Prostate gland (tissue), 2 donors: ENCODE data around the gene PADI6. TPM values are rescaled to one million over a fixed set of nuclear protein-coding genes. Genes with fewer than 3 reads are reported as not detected.

Experiments used
- DNase-seq: peaks from one replicate; pipeline ENCODE4 v3.0.0-alpha.2; 2019; ENCODE audit warnings: low spot score
- H3K27ac ChIP-seq, 2 donors: fragments of 200-600 bp; sonication (generic); 2 replicates each; pipeline ENCODE4 v1.5.1; 2017 to 2019
- H3K27me3 ChIP-seq: fragments of 200-600 bp; sonication (generic); replicated peaks from 2 replicates; pipeline ENCODE4 v1.5.1; 2019; ENCODE audit not compliant: insufficient read depth
- H3K36me3 ChIP-seq, 2 donors: fragments of 200-600 bp; sonication (generic); 1 replicate in 1 of 2; 2 replicates in 1 of 2; pipeline versions ENCODE4 v1.5.1 to v1.8.1; 2017 to 2019
- H3K4me1 ChIP-seq: fragments of 200-600 bp; sonication (generic); replicated peaks from 2 replicates; pipeline ENCODE4 v1.5.1; 2019
- H3K4me3 ChIP-seq, 2 donors: fragments of 200-600 bp; sonication (generic); 2 replicates each; pipeline ENCODE4 v1.5.1; 2017 to 2019
- H3K9me3 ChIP-seq: fragments of 200-600 bp; sonication (generic); 2 replicates; pipeline ENCODE4 v1.5.1; 2017
- POLR2A ChIP-seq: fragments of 450-650 bp; IDR thresholded peaks from one replicate; pipeline ENCODE4 v1.6.1; 2016; ENCODE audit warnings: antibody characterized with exemption, mild to moderate bottlenecking
- POLR2AphosphoS5 ChIP-seq: sonication (generic); formaldehyde crosslinking; IDR thresholded peaks from one replicate; pipeline ENCODE4 v1.6.1; 2017; ENCODE audit warnings: antibody characterized with exemption
- WGBS: methylation state at CpG from one replicate; pipeline ENCODE4 v1.1.5; 2018; 5-methylcytosine and 5-hydroxymethylcytosine counted together
- intact Hi-C: fragments of 100-400 bp; cut with DNase I; formaldehyde crosslinking; loops from one replicate; pipeline ENCODE4 v1.14.2; 2022
- total RNA-seq, 2 donors: library from RNA; depleted of rRNA; stranded (reverse); fragments of >200 nt; gene quantifications; one replicate each; pipeline ENCODE4 v1.1.0, GENCODE V29; 2016
- TF ChIP-seq, protein P1 (sequence below), 4 experiments: fragments of 200-600 bp in 2 of 4; fragments of 450-650 bp in 2 of 4; sonication (generic) in 2 of 4; IDR thresholded peaks; 1 replicate in 3 of 4; 2 replicates in 1 of 4; pipeline ENCODE4 v1.5.1; 2016 to 2019; ENCODE audit warnings: antibody characterized with exemption in 4 of 4, mild to moderate bottlenecking in 2 of 4, moderate library complexity in 2 of 4

Gene PADI6
- total RNA-seq, 2 donors from 2014 or later = not detected

DNA sequence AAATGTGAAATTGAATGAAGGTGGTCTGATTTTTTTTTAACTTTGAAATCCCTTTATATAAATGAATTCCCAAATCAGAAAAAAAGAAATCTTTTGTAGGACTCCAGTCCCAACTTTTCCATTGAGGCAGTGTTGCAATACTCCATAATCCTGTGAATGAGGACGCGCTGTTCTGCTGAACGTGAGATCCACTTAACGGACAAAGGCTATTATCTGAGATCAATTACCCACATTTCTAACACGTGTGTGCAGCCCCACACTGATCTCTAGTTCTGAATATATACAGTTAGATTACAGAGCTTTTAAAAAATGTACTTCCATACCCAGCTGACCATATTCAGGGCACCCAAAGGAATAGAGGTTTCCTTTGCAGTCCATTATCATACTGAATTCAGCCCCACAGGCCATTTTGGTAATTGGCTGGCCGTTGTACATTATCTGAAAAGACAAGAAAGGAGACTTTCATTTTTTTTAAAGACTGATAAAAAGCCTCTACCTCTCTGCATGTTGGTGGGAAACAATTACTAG lies 48.5 kb downstream of the PADI6 start:
- WGBS = 75% methylated on average over 6 of the region's 6 CpGs
- Histone ChIP-seq H3K27ac (no peak overlapping the region), H3K4me1 (no peaks in the 10 kb centered on the region), H3K27me3 (no peaks in the 10 kb centered on the region), H3K4me3 (no peak overlapping the region), H3K9me3 (no peaks in the 10 kb centered on the region), H3K36me3 (peaks cover 4 to 6% of the 10 kb centered on the region in 2 donors)
- TF ChIP-seq, protein P1, sequence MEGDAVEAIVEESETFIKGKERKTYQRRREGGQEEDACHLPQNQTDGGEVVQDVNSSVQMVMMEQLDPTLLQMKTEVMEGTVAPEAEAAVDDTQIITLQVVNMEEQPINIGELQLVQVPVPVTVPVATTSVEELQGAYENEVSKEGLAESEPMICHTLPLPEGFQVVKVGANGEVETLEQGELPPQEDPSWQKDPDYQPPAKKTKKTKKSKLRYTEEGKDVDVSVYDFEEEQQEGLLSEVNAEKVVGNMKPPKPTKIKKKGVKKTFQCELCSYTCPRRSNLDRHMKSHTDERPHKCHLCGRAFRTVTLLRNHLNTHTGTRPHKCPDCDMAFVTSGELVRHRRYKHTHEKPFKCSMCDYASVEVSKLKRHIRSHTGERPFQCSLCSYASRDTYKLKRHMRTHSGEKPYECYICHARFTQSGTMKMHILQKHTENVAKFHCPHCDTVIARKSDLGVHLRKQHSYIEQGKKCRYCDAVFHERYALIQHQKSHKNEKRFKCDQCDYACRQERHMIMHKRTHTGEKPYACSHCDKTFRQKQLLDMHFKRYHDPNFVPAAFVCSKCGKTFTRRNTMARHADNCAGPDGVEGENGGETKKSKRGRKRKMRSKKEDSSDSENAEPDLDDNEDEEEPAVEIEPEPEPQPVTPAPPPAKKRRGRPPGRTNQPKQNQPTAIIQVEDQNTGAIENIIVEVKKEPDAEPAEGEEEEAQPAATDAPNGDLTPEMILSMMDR (IDR thresholded peaks at IDR 0.05) = no peak
- no peak for TF ChIP-seq POLR2A
- TF ChIP-seq POLR2AphosphoS5 = no peak
- intact Hi-C loops = loop anchor here (10.0 kb wide), 1 partner anchor 194 kb away; no protein-coding TSS in a partner anchor
- no peak for DNase-seq

DNA sequence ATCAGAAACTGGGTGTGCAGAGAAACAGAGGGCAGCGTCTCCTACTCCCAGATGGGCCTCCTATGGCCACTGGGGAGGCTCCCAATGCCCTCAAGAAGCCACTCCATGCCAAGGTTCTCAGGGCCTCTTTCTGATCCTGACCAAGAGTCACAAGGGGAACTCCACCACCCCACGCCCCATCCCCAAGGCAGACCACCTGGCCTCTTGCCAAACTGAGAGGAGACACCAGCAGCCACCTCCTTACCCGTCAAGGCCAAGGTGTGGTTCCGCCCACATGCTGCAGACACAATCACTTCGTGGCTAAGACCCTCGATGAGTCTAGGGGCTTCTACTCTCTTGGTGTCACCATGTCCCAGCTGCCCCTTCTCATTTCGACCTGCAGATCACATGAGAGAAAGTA lies 50.5 kb downstream of the PADI6 start:
- Histone ChIP-seq H3K27me3 (no peaks in the 10 kb centered on the region), H3K36me3 (peaks cover 0 to 6% of the 10 kb centered on the region in 2 donors), H3K4me1 (no peaks in the 10 kb centered on the region), H3K9me3 (no peaks in the 10 kb centered on the region), H3K27ac (no peak overlapping the region), H3K4me3 (no peak overlapping the region)
- intact Hi-C loops = loop anchor here (10.0 kb wide), 1 partner anchor 192 kb away; no protein-coding TSS in a partner anchor
- no peak for DNase-seq
- TF ChIP-seq, protein P1 (IDR thresholded peaks at IDR 0.05) = no peak
- no peak for TF ChIP-seq POLR2AphosphoS5
- WGBS = 67% methylated on average over 7 of the region's 7 CpGs

DNA sequence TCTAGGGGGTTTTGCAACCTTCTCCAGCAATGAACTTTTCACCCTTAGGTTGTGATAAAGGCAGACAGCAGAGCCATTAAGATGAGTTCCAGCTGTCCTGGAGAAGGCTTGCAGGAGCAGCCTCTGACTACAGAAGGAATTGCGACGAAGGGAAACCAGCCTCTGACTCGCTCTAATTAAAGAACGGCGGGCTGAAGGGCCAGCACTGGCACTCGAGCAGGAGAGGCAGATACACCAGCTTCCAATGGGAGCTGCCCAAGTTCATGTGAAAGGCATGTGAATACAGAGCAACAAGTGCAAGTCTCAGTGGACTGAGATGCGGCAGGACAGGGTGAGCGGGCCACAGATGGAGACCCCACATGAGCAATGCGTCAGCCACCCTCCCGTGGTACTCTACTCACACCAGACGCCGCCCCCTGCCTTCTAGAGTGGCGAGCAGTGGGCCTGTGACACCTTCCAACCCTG lies 51.8 kb downstream of the PADI6 start:
- no peak overlapping the region for H3K4me3 ChIP-seq
- peaks cover 0 to 6% of the 10 kb centered on the region in 2 donors for H3K36me3 ChIP-seq
- peak overlapping the region; percentile 47 to 50 for H3K27ac ChIP-seq
- peaks cover 10% of the 10 kb centered on the region for H3K4me1 ChIP-seq
- H3K27me3 ChIP-seq = no peaks in the 10 kb centered on the region
- WGBS = 53% methylated on average over 13 of the region's 13 CpGs
- intact Hi-C loops = loop anchor here (2.0 to 10.0 kb wide), 2 partner anchors 15 to 191 kb away; partner anchors contain the start of gene RCC2
- TF ChIP-seq, protein P1 (IDR thresholded peaks at IDR 0.05) = no peak
- TF ChIP-seq POLR2AphosphoS5 (no peak), POLR2A (no peak)
- no peak for DNase-seq
- no peaks in the 10 kb centered on the region for H3K9me3 ChIP-seq

DNA sequence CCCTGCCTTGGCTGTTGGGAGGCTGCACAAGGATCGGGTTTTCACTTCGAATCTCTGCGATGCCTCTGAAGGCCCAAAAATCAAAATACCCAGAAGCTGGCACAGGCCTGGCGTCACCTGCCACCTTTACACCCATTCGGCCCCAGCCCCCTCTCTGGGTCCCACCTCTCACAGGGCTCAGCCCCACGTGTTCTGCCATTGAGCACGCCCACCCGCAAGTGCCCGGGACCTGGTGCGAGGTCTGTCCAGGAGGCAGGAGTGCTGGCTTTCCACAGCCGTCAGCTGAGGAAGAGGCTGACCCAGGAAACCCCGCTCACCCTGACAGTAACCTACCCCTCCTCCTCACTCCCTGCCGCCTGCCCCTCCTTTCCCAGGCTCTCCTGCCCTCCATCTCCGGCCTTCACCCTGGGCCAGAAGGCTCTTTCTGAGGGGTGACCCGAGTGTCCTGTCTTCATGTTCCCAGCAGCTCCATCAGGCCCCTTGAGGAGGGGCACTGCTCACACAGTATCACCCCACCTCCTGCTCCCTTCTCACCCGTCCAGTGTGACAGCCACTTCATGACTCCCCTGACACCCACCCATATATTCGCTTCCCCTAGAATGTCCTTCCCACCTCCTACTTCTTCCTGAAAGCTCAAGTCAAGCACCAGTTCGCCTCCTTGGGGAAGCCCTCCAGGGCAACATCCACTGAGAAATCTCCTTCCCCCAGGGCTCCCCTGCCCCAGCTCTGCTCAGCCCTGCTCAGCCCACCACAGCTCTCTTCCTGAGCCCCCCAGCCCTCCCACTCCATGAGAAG lies 54.0 kb downstream of the PADI6 start:
- H3K27me3 ChIP-seq = no peaks in the 10 kb centered on the region
- H3K36me3 ChIP-seq = peaks cover 0 to 6% of the 10 kb centered on the region in 2 donors
- H3K4me3 ChIP-seq = no peak overlapping the region
- WGBS = 92% methylated on average over 18 of the region's 18 CpGs
- DNase-seq = no peak
- no peaks in the 10 kb centered on the region for H3K9me3 ChIP-seq
- TF ChIP-seq, protein P1 (IDR thresholded peaks at IDR 0.05) = no peak
- TF ChIP-seq POLR2AphosphoS5 (no peak), POLR2A (no peak)
- no peak overlapping the region for H3K27ac ChIP-seq
- H3K4me1 ChIP-seq = peaks cover 10% of the 10 kb centered on the region
- intact Hi-C loops = loop anchor here (2.0 to 10.0 kb wide), 2 partner anchors 13 to 189 kb away; partner anchors contain the start of gene RCC2
